KOPT-K1 (cell line): ENCODE measurements around the gene RHOT2.

ENCODE experiments used
- H3K27ac ChIP-seq: fragments of 200-600 bp; sonication (generic); 2 replicates; pipeline ENCODE4 v1.5.1; 2016; ENCODE audit warnings: antibody characterized with exemption, mild to moderate bottlenecking, low read depth, low read length; ENCODE audit not compliant: poor library complexity, severe bottlenecking
- H3K36me3 ChIP-seq: fragments of 200-600 bp; sonication (generic); 2 replicates; pipeline ENCODE4 v1.5.1; 2017; ENCODE audit warnings: antibody characterized with exemption, mild to moderate bottlenecking, low read length, moderate library complexity; ENCODE audit not compliant: insufficient read depth
- H3K9me3 ChIP-seq: fragments of 200-600 bp; sonication (generic); 2 replicates; pipeline ENCODE4 v1.5.1; 2017; ENCODE audit warnings: antibody characterized with exemption, low read length, mild to moderate bottlenecking; ENCODE audit not compliant: insufficient read depth, poor library complexity, severe bottlenecking

The RHOT2 gene

DNA sequence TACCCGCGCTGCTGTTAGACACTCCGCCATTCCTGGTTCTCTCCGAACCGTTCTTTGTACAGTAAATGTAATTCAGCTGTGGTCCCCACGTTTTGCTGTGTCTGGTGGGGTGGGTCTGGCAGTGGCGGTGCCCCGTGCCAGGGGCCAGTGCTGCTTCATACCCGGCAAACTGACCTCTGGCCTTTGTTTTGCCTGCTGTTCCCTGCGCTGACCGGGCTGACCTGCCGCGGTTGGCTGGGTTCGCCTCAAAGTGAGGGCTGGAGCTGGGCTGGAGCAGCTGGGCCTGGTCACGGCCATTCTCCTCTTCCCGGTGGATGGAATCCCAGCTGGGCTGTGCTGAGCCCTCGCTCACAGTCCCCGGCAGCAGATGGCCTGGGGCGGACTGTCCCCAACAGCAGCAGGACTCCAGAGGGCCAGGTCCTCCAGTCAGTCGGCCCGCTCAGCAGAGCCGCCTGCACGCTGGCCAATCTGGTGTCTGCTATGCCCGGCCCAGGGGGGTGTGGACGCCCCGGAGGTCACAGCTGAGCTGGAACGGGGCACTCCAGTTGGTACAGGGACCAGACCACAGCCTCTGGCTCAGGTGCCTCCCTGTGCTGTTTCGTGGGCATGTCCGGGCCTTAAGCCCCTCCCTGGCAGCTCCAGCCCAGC is 38.6 kb upstream of the RHOT2 start:
- Histone ChIP-seq H3K36me3 (peaks cover 9% of the 10 kb centered on the region; the same call in 1 of the 2 replicates), H3K9me3 (no peaks in the 10 kb centered on the region), H3K27ac (no peak overlapping the region)

DNA sequence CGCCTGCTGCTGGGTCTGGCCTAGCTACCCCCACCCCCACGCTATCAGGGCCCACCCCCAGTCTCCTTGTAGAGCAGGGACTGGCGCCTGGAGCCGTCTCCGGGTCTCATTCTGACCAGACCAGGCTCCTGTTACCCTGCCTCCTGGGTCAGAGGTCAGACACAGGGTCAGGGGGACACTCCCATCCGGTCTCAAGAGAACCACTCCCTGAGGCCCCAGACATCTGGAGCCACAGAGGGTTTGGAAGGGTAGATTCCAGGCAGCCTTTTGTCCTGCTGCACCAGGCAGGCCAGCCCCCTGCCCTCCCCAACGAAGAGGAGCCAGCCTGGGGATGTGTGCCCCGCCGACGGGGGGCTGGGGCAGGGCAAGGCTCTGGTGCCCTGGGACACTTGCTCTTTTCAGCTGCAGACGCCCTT is 38.1 kb upstream of the RHOT2 start:
- Histone ChIP-seq H3K36me3 (peaks cover 14% of the 10 kb centered on the region; the same call in 1 of the 2 replicates), H3K27ac (no peak overlapping the region), H3K9me3 (no peaks in the 10 kb centered on the region)

DNA sequence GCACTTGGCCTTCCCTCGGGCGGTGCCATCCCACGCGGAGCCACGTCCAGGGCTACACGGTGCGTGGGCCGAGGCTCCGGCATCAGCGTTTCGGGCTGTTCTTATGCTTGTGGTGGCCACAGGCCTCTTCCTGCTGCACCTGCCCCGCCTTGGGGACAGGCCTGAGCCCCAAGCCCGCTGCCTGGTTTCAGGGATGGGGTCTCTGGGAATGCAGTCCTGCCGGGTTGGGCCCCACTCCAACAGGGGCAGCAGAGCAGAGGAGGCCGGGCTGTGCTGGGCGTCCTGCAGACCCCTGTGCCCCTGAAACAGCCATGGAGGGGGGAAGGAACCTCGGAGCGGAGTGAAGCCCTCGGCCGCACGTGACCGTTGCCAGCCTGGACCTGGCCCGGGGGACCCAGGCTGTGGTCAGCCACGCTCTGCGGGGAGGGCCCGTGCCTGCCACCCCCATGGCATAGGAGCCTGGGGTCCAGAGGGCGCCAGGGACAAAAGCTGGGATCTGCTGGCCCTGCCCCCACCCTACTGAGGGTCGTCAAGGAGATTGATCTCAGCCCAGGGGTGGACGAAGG is 37.6 kb upstream of the RHOT2 start:
- H3K9me3 ChIP-seq: no peaks in the 10 kb centered on the region
- no peak overlapping the region for H3K27ac ChIP-seq
- peaks cover 16% of the 10 kb centered on the region; the same call in 1 of the 2 replicates for H3K36me3 ChIP-seq

GRCh38 chr16:630815-631405 is 37.0 kb upstream of the RHOT2 start, which contains the start of gene WFIKKN1:
Gene WFIKKN1 (plus strand): TSS chr16:630985. CDS start chr16:631254, 269 bp downstream.
- Histone ChIP-seq H3K36me3 (peaks cover 16% of the 10 kb centered on the region; the same call in 1 of the 2 replicates), H3K9me3 (no peaks in the 10 kb centered on the region), H3K27ac (no peak within 1 kb of the TSS)

DNA sequence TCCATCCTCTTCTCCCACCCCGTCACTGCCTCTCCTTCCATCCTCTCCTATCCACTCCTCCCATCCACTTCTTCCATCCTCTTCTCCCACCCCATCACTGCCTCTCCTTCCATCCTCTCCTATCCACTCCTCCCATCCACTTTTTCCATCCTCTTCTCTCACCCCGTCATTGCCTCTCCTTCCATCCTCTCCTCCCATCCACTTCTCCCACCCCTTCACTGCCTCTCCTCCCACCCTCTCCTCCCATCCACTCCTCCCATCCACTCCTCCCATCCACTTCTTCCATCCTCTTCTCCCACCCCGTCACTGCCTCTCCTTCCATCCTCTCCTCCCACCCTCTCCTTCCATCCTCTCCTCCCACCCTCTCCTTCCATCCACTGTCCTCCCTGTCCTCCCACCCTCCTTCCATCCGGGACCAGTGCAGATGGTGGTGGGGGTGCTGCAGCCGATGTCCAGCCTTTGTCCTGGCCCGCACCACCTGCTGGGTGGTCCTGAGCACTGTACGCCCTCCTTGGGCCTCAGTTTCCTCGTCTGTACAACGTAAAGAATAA is 36.0 kb upstream of the RHOT2 start:
- Histone ChIP-seq H3K36me3 (peaks cover 16% of the 10 kb centered on the region; the same call in 1 of the 2 replicates), H3K27ac (no peak overlapping the region)

DNA sequence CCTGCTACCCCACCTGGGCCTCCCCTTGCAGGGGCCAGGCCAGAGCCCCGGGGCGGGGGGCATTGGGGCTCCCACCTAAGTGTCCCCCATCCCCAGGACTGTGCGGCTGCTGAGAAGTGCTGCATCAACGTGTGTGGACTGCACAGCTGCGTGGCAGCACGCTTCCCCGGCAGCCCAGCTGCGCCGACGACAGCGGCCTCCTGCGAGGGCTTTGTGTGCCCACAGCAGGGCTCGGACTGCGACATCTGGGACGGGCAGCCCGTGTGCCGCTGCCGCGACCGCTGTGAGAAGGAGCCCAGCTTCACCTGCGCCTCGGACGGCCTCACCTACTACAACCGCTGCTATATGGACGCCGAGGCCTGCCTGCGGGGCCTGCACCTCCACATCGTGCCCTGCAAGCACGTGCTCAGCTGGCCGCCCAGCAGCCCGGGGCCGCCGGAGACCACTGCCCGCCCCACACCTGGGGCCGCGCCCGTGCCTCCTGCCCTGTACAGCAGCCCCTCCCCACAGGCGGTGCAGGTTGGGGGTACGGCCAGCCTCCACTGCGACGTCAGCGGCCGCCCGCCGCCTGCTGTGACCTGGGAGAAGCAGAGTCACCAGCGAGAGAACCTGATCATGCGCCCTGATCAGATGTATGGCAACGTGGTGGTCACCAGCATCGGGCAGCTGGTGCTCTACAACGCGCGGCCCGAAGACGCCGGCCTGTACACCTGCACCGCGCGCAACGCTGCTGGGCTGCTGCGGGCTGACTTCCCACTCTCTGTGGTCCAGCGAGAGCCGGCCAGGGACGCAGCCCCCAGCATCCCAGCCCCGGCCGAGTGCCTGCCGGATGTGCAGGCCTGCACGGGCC is 35.2 kb upstream of the RHOT2 start:
- H3K36me3 ChIP-seq: peaks cover 16% of the 10 kb centered on the region; the same call in 1 of the 2 replicates
- no peak overlapping the region for H3K27ac ChIP-seq
- H3K9me3 ChIP-seq: no peaks in the 10 kb centered on the region

More for the DNA sequence above, 36.0 kb upstream of the RHOT2 start:
- no peaks in the 10 kb centered on the region for H3K9me3 ChIP-seq

- Histone ChIP-seq H3K36me3 (peaks cover 16% of the 10 kb centered on the region; the same call in 1 of the 2 replicates), H3K9me3 (no peaks in the 10 kb centered on the region), H3K27ac (no peak overlapping the region)
These were observed 34.4 kb upstream of the RHOT2 start for GRCh38 chr16:633336-634050.

- H3K36me3 ChIP-seq: peaks cover 16% of the 10 kb centered on the region; the same call in 1 of the 2 replicates
- H3K9me3 ChIP-seq: no peaks in the 10 kb centered on the region
- H3K27ac ChIP-seq: no peak overlapping the region
These were observed 33.8 kb upstream of the RHOT2 start for GRCh38 chr16:634051-634670.

DNA sequence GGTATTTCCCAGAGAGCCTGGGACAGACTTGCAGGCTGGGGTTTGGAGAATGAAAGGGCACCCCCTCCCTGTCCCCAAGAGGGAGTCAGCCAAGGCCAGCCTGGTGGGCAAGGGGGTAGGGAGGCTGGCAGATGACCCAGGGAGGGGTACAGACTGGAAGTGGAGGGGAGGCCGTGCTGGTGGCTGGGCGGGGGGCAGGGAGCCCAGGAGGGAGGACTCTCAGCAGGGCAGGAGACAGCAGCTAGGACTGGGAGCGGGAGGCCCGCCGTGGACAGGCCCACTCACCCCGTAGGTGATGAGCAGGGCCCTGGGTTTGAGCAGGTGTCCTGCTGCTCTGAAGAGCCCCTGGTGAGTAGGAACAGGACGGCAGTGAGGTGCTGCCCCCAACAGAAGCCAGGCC is 32.9 kb upstream of the RHOT2 start:
- peak overlapping the region; percentile 79 for H3K27ac ChIP-seq
- H3K9me3 ChIP-seq: no peaks in the 10 kb centered on the region
- peaks cover 16% of the 10 kb centered on the region; the same call in 1 of the 2 replicates for H3K36me3 ChIP-seq

- peak overlapping the region; percentile 79 for H3K27ac ChIP-seq
- H3K9me3 ChIP-seq: no peaks in the 10 kb centered on the region
- H3K36me3 ChIP-seq: peaks cover 16% of the 10 kb centered on the region; the same call in 1 of the 2 replicates
These were observed 32.2 kb upstream of the RHOT2 start for GRCh38 chr16:635573-636205.

DNA sequence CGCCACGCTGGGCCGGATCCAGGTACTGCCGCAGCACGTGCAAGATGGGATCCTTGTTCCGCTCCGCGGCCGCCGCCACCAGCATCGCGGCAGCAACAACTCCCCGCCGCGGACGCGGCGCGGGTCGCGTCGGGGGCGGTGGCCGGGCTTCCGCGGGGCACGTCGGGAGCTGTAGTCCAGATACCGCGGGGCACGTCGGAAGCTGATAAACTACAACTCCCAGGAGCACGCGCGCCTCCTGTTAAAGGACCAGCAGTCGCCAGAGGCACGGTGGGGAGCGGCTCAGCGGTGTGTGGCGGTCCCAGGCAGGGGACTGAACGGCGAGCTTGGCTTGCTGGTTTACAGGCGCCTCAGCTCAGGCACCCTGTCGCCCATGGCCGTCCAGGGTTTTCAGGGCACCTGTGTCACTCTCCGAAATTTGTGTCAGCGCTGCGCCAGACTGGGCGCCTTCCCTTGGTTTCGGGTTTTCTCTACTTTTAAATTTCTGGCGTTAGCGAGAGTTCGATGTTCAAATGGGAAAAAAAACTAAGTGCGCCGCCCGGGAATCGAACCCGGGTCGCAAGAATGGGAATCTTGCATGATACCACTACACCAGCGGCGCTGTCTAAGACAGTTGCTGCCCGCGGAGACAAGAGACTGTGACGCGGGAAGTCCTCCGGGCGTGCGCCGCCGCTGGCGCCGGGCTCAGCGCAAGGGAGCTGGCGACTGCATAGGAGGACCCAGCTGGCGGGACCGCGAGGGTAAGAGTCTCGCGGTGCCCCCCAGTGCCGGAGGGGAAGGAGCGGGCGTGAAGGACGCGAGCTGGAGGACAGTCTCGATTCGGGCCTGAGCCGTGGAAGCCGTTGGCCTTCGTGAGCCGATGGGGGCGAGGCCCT is 31.5 kb upstream of the RHOT2 start, which contains the start of gene METTL26:
Gene METTL26 (minus strand): TSS at position 100 of the 875 bp plus-strand sequence. CDS start 15 bp downstream, at position 85.
- Histone ChIP-seq H3K9me3 (no peaks in the 10 kb centered on the region), H3K27ac (peak within 1 kb of the TSS; percentile 79), H3K36me3 (peaks cover 16% of the 10 kb centered on the region; the same call in 1 of the 2 replicates)

DNA sequence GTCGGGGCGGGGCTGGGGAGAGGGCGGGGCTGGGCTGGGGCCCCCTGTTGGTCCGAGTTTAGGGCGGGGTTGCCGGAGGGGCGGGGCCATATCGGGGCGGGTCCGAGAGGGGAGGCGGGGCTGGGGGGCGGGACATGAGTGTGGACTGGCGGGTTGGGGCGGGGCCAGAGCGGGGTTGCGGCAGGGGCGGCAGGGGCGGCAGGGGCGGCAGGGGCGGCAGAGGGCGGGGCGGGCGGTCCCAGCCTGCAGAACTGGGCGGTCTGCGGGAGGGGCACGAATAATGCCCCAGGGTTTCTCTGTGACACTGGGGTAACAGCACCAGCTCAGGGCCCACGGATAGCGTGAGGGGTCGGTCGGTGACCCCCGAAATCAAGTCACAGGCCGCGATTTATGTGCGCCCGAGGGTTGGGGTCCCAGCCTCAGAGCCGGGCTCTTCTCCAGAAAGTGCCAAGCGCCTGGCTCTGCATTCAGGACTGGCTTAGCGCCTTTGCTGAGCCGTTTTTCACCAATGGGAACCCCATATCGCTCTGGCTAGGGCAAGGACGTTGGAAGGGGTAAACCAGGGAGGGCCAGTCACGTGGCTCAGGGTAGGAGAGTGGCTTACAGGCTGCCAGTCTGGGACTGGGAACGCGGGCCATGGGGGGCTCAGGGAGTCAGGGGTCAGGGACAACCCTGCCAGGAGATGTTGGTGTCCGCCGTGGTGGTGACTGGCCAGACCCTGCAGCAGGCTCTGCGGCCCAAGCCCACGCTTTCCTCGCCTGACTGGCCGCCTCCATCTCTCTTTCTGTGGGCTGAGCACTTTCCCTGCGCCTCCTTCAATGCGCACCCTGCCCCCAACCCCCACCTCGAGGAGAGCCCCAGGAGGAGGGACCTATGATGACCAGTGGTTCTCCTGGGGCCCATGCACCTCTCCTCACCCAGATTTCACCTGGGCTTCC is 30.6 kb upstream of the RHOT2 start:
- peak overlapping the region; percentile 79 for H3K27ac ChIP-seq
- no peaks in the 10 kb centered on the region for H3K9me3 ChIP-seq
- H3K36me3 ChIP-seq: peaks cover 16% of the 10 kb centered on the region; the same call in 1 of the 2 replicates
